Peyer's patch (tissue), 4 donors: ENCODE measurements around the gene RSAD2. TPM values are rescaled to one million over a fixed set of nuclear protein-coding genes. Genes with fewer than 3 reads are reported as not detected.

Experiments used
- DNase-seq, 3 donors: peaks; one replicate each; pipeline ENCODE4 v3.0.0-alpha.2; 2017 to 2019
- H3K27ac ChIP-seq, 4 donors: fragments of 200-600 bp; sonication (generic); one replicate each; pipeline ENCODE4 v1.5.1; 2016 to 2019
- H3K27me3 ChIP-seq, 2 donors: fragments of 200-600 bp; sonication (generic); one replicate each; pipeline ENCODE4 v1.5.1; 2019
- H3K36me3 ChIP-seq, 3 donors: fragments of 200-600 bp; sonication (generic); one replicate each; pipeline ENCODE4 v1.5.1; 2016 to 2019
- H3K4me1 ChIP-seq, 4 donors: fragments of 200-600 bp; sonication (generic); one replicate each; pipeline ENCODE4 v1.5.1; 2016 to 2019
- H3K4me3 ChIP-seq, 4 donors: fragments of 200-600 bp; sonication (generic); 1 replicate in 3 of 4; 2 replicates in 1 of 4; pipeline ENCODE4 v1.5.1; 2016 to 2019; ENCODE audit warnings: mild to moderate bottlenecking in 1 of 4
- H3K9me3 ChIP-seq, 4 donors: fragments of 200-600 bp; sonication (generic); one replicate each; pipeline ENCODE4 v1.5.1; 2016 to 2019; ENCODE audit warnings: mild to moderate bottlenecking in 1 of 4
- CTCF ChIP-seq, 6 experiments: fragments of 450-650 bp in 4 of 6; fragments of 200-600 bp in 2 of 6; sonication (generic) in 1 of 6; IDR thresholded peaks; one replicate each; pipeline ENCODE4 v1.5.1; 2017 to 2019; ENCODE audit warnings: antibody characterized with exemption in 6 of 6, mild to moderate bottlenecking in 3 of 6, moderate library complexity in 1 of 6
- POLR2A ChIP-seq, 2 donors: fragments of 450-650 bp; IDR thresholded peaks; one replicate each; pipeline ENCODE4 v1.5.1; 2017; ENCODE audit warnings: antibody characterized with exemption in 2 of 2, mild to moderate bottlenecking in 2 of 2, moderate library complexity in 2 of 2
- total RNA-seq, 4 donors: library from RNA; depleted of rRNA; stranded (reverse); fragments of >200 nt; gene quantifications; one replicate each; pipeline ENCODE4 v1.1.0, GENCODE V29; 2016

RSAD2 gene
- total RNA-seq, 4 donors from 2014 or later = 1.2 to 5.8 (median 2.2) TPM

- H3K27me3 ChIP-seq = no peaks in the 10 kb centered on the region
Measured at GRCh38 chr2:6874032-6874431, 3.5 kb upstream of the RSAD2 start.

GRCh38 chr2:6876309-6876708, 1.3 kb upstream of the RSAD2 start:
- H3K4me3 ChIP-seq = no peak overlapping the region
- no peak overlapping the region for H3K27ac ChIP-seq
- H3K36me3 ChIP-seq = no peaks in the 10 kb centered on the region
- no peaks in the 10 kb centered on the region for H3K27me3 ChIP-seq
- no peaks in the 10 kb centered on the region for H3K9me3 ChIP-seq
- TF ChIP-seq CTCF (IDR thresholded peaks at IDR 0.05) = no peak
- TF ChIP-seq POLR2A (IDR thresholded peaks at IDR 0.05) = no peak
- peaks cover 0 to 7% (median 0%) of the 10 kb centered on the region in 4 donors for H3K4me1 ChIP-seq
- no peak for DNase-seq

More at GRCh38 chr2:6874032-6874431, 3.5 kb upstream of the RSAD2 start:
- TF ChIP-seq POLR2A (IDR thresholded peaks at IDR 0.05) = no peak
- TF ChIP-seq CTCF (IDR thresholded peaks at IDR 0.05) = no peak
- Histone ChIP-seq H3K36me3 (no peaks in the 10 kb centered on the region), H3K27ac (no peak overlapping the region), H3K4me3 (no peak overlapping the region), H3K9me3 (no peaks in the 10 kb centered on the region), H3K4me1 (peaks cover 0 to 7% (median 0%) of the 10 kb centered on the region in 4 donors)
- DNase-seq = no peak

- Histone ChIP-seq H3K9me3 (no peaks in the 10 kb centered on the region), H3K27ac (no peak overlapping the region), H3K36me3 (no peaks in the 10 kb centered on the region), H3K4me3 (peak overlapping the region in 1 of 4 donors; percentile 0), H3K27me3 (no peaks in the 10 kb centered on the region), H3K4me1 (peaks cover 0 to 7% (median 0%) of the 10 kb centered on the region in 4 donors)
- TF ChIP-seq CTCF (IDR thresholded peaks at IDR 0.05) (no peak), POLR2A (IDR thresholded peaks at IDR 0.05) (no peak)
- DNase-seq = no peak
Measured at GRCh38 chr2:6878549-6878948, 972 bp downstream of the RSAD2 start.

- Histone ChIP-seq H3K9me3 (no peaks in the 10 kb centered on the region), H3K36me3 (no peaks in the 10 kb centered on the region), H3K27ac (no peak overlapping the region), H3K4me1 (peaks cover 0 to 7% (median 0%) of the 10 kb centered on the region in 4 donors), H3K27me3 (no peaks in the 10 kb centered on the region), H3K4me3 (peak overlapping the region in 1 of 4 donors; percentile 0)
- TF ChIP-seq POLR2A (IDR thresholded peaks at IDR 0.05) (no peak), CTCF (IDR thresholded peaks at IDR 0.05) (no peak)
- no peak for DNase-seq
Measured at GRCh38 chr2:6879011-6879410, 1.4 kb downstream of the RSAD2 start.

GRCh38 chr2:6880200-6880733, 2.7 kb downstream of the RSAD2 start:
- Histone ChIP-seq H3K27ac (peak overlapping the region in 1 of 4 donors; percentile 11), H3K9me3 (no peaks in the 10 kb centered on the region), H3K4me1 (peaks cover 0 to 7% (median 0%) of the 10 kb centered on the region in 4 donors), H3K4me3 (no peak overlapping the region), H3K27me3 (no peaks in the 10 kb centered on the region), H3K36me3 (no peaks in the 10 kb centered on the region)
- no peak for DNase-seq
- TF ChIP-seq POLR2A (IDR thresholded peaks at IDR 0.05) = no peak
- no peak for TF ChIP-seq CTCF (IDR thresholded peaks at IDR 0.05)
